Measurements from ENCODE around the gene RTL10.
A peak's percentile ranks its signal among the peaks of the same experiment; 100 is the strongest.

Gene RTL10

GRCh38 chr22:19859861-19860510 lies 5.3 kb upstream of the RTL10 start:
- DNase-seq: no peak

GRCh38 chr22:19857382-19857781 lies 2.7 kb upstream of the RTL10 start:
- DNase-seq: no peak

- DNase-seq: peak in 1 of 2 experiments; percentile 59
Measured at GRCh38 chr22:19855504-19856409, 1.1 kb upstream of the RTL10 start.

GRCh38 chr22:19853879-19854777 lies 546 bp downstream of the RTL10 start:
- DNase-seq: no peak

GRCh38 chr22:19853058-19853878 lies 1.4 kb downstream of the RTL10 start:
- no peak for DNase-seq

- no peak for DNase-seq
Measured at GRCh38 chr22:19852177-19852781, 2.4 kb downstream of the RTL10 start.

DNA sequence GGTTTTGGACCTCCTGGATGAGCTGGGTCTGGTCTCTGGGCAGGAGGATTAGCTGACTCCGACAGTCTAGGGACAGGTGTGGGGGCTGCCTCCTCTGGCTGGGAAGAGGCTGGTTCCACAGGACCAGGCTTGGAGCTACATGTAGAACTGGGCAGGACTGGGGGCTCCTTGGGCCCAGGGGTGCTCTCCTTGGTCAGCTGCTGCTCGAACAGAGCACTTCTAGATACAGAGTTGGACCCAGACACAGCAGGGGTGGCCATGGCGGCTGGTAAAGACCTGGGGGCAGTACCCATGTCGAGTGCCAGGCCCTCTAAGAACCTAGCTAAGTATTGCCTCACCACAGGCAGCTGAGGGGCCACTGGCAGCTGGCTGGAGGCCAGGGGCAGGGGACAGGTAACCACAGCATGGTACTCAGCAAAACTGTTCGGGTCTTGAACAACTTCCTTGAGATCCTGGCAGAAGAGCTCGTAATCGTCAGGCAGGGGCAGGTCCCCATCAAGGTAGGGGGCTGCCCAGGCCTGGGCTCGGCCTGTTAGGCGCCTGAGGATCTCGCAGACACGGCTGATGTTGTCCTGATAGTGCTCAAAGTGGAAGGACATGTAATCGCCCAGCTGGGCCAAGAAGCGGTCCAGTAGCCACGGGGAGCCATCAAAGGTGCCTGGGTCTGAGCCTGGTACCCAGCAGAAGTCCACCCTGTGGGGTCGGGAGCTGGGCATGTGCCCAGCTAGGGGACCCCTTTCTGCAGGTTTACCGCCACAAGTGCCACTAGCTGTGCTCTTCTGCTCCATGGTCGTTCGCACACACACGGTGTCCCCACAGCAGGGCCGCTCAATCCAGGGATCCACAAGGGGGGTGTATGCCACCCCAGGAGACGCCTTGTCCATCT lies 3.1 kb downstream of the RTL10 start:
- no peak for DNase-seq

- no peak for DNase-seq
Measured at GRCh38 chr22:19850763-19851109, 3.9 kb downstream of the RTL10 start.

DNA sequence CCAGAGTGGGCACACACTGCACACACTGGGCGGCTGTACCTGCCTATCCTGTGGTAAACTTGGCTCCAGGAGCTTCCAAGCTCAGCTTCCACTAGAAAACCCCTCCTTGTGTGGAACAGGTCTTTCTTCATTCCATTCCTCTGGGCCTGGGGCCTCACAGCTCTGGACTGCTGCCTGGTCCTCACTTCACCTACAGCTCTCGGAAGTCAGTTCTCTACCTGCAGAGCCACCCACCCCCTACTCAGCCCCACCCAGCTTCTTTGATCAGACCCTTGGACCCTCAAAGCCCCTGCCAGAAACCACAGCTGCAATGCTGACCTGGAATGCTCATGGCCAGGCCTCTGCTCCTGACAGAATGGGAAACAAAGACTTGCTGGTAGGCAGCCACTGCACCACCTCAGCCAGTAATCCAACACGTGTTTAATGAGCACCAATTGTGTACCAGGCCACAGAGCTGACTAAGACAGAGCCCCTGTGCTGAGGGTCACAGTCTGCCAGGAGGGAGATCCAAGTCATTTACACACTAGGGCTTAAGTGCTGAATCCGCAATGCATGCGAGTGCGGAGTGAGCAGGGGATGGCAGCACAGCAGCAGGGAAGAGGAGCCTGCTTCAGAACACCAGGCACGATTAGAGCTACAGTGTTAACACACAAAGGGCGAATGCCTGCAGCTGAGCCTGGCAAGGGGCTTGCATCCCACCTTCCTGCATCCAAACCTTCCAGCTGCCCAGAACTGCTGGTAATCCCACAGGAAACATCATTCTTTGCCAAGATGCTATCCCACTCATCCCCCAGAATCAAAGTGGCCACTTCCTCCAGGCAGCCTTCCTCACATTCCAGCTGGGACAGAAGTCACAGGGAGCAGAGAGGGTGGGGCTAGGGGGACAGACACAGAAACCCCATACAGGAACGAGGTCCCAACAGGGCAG lies 4.6 kb downstream of the RTL10 start:
- DNase-seq: no peak

GRCh38 chr22:19848298-19849224 lies 6.1 kb downstream of the RTL10 start:
- DNase-seq: no peak

DNA sequence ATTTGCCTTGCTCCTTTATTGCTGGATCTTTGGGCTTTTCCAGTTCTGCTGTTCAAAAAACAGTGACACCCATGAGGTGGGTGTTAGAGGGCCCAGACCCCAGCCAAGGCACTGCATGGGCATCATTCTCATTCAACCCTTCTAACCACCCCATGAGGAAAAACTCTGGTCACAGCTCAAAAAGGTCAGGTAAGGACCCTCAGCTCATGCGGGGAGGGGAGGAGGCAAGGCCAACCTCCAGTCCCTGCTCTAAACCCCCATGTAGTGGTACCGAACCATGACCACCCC lies 7.4 kb downstream of the RTL10 start:
- DNase-seq: no peak

DNA sequence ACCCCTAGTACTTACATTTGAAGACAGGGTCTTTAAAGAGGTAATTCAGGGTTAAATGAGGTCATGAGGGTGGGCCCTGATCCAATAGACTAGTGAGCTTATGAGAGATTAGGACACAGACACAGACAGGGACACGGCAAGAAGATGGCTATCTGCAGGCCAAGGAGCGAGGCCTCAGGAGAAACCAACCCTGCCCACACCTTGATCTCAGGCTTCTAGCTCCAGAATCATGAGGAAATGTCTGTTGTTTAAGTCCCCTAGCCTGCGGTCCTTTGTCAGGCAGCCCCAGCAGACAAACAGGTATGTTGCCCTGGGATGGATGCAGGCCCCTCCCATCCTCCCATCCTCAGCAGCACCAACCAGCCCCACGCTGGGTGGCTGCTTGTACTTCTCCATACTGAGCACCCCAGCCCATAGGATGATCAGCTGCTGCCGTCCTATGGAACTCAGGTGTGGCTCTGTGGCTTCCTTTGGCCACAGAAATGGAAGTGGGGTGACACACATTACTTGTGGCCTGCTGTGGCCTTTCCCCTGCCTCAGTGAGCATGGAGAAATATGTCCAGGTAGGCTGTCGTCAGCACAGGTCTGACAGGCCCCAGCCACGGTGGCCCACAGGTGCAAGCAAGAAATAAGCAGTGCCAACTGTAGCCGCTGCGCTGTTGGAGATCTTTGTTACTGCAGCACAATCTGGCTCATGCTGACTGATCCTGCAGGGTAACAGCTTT lies 7.9 kb downstream of the RTL10 start:
- no peak for DNase-seq

- no peak for DNase-seq
Measured at GRCh38 chr22:19845054-19845722, 9.5 kb downstream of the RTL10 start.

DNA sequence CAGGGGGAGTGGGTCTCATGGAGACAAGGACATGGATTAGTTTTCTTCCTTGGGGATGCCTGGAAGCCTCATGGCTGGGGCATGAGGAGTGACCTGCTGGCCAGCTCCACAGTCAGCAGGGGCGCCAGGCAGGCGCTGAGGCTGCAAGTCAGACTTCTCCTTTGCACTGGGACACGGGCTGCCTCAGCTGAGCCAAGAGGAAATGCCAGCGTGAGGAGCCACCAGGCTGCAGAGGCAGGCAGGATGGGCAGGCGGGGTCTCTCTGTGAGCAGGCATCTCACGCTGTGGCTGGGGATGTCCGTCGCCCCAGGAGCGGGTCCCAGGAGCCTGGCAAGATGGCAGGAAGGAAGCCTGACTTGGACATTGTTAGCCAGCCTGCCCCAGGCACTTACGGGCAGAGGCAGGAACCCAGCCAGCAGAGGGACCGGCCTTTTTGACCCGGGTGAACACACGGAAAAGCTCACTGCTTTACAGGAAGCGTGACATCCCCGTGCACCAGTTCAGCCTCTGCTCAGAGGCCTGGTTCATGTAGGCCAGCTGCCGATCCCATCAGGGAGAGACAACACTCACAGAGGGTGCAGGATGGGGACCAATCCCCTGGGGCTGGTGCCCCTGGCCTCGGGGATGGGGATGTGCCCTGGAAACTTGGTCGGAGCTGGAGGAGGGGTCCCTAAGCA lies 10.2 kb downstream of the RTL10 start:
- DNase-seq: no peak

GRCh38 chr22:19843857-19844376 lies 10.8 kb downstream of the RTL10 start:
- DNase-seq: no peak

DNA sequence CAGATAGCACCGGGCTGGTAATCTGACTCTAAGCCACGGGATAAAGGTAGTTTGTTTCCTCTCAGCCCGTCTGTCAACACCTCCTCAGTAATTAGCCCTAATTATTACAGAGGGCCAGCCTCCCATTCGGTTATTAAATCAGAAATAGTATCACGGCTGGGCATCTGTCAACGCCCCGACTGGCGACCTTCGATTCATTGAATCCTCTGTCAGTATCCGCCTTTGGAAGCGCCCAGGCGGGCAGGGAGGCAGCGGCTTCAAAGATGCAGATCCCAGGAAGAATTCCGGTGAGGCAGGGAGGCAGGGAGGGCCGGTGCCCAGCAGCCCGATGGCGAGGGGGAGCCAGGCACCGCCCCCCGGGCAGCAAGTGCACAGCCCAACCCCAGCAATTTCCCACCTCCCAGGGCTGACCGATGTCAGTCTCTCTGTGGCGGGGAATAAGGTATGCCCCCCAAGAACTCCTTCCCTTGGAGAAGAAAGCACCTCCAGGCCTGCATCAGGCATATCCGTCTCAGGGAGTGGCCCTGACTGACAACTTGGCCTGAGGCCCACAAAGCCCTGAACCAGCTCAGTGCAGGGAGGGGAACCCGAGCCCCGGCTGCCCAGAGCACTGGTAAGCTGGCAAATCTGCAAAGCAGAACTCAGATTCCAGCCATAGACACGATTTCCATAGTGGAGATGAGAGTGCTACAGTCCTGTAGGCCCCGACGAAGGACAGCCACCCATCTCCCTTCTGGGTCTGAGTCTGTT lies 11.4 kb downstream of the RTL10 start:
- DNase-seq: no peak

All from SW 1271 (cell line).